ENCODE results near the gene SORL1.

The SORL1 gene

DNA sequence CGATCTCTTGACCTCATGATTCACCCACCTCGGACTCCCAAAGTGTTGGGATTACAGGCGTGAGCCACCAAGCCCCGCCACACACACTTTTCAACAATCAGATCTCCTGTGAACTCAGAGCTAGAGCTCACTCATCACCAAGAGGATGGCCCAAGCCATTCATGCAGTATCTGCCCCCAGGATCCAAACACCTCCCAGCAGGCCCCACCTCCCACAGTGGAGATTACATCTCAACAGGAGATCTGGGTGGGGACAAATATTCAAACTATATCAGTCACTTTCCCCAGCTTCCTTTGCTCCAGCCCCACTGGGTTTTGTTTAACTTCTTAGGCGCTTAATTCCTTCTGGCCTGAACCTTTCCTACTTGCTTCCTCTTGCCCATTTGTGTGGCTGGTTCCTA, 26.3 kb upstream of the SORL1 start:
- H3K4me3 ChIP-seq (ENCODE audit: low read depth, low read length) = no peak overlapping the region
- no peak for DNase-seq (ENCODE audit: low read depth)
- TF ChIP-seq POLR2A (IDR thresholded peaks at IDR 0.05; ENCODE audit: extremely low read depth, insufficient read length) (no peak), CTCF (IDR thresholded peaks at IDR 0.05; ENCODE audit: low read depth, low read length) (no peak)

- H3K4me3 ChIP-seq (ENCODE audit: low read depth, low read length) = peak overlapping the region; percentile 37
- no peak for TF ChIP-seq POLR2A (IDR thresholded peaks at IDR 0.05; ENCODE audit: extremely low read depth, insufficient read length)
- peak; percentile 1 for TF ChIP-seq CTCF (IDR thresholded peaks at IDR 0.05; ENCODE audit: low read depth, low read length)
- DNase-seq (ENCODE audit: low read depth) = peak; percentile 71
Observed at GRCh38 chr11:121426476-121427399, 25.4 kb upstream of the SORL1 start.

- H3K4me3 ChIP-seq (ENCODE audit: low read depth, low read length) = peak overlapping the region; percentile 19
- no peak for DNase-seq (ENCODE audit: low read depth)
- TF ChIP-seq MYC (IDR thresholded peaks at IDR 0.05; ENCODE audit: low read depth, low read length) (no peak), CTCF (IDR thresholded peaks at IDR 0.05; ENCODE audit: low read depth, low read length) (no peak), POLR2A (IDR thresholded peaks at IDR 0.05; ENCODE audit: extremely low read depth, insufficient read length) (no peak), MAX (IDR thresholded peaks at IDR 0.05; ENCODE audit: low read depth, low read length) (no peak)
Observed at GRCh38 chr11:121427400-121427744, 24.7 kb upstream of the SORL1 start.

DNA sequence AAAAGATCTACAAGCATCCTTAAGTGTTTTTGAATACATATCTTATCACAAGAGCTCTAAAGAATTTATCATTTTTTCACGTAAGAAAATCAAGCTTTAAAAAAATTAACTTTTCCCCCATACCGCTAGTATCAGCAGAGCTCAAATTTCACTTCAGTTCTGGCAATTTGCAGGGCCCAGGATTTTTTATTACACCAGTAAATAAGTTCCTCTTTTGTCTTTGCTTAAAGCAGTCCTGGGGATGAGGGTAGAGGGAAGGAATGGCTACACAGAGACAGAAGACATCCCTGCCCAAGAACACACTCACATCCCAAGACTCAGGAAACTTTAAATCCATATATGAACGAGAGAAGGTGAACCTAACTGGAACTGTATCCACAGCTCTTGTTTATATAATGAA, 22.6 kb upstream of the SORL1 start:
- no peak overlapping the region for H3K4me3 ChIP-seq (ENCODE audit: low read depth, low read length)
- peak; percentile 63 for DNase-seq (ENCODE audit: low read depth)
- TF ChIP-seq MYC (IDR thresholded peaks at IDR 0.05; ENCODE audit: low read depth, low read length) = no peak
- TF ChIP-seq MAX (IDR thresholded peaks at IDR 0.05; ENCODE audit: low read depth, low read length) = no peak
- no peak for TF ChIP-seq CTCF (IDR thresholded peaks at IDR 0.05; ENCODE audit: low read depth, low read length)
- TF ChIP-seq POLR2A (IDR thresholded peaks at IDR 0.05; ENCODE audit: extremely low read depth, insufficient read length) = no peak

DNA sequence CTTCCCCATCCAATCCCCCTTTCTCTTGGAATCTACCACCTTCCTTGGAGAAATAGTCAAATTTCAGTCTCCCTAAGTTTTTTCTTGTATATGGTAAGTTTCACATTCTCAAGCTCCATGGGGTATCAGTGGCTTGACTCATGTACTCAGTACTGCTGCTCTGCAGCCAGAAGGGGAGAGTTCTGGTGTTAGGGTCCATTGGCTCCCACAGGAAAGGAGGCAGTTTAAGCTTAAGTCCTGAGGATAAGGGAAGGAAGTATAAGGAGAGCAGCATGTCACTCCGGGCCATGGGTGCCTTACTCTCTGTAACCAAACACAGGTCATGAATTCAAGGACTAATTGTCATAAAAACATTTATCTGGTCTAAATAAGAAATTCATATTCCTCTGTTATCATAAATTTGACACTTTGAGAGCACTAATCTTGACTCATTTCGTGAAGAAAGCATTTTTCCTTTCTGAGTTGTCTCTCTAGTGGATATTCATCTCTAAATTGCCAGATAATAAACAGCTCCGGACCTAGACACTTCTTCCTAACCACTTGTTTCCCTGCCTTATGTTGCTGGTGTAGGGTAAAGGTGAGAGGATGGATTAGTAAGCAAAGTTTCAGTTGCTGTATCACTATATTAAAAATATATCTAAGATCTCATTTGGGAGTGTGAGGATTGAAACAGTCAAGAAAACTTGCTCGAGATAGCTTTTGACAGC, 20.1 kb upstream of the SORL1 start:
- DNase-seq (ENCODE audit: low read depth) = no peak
- TF ChIP-seq MYC (IDR thresholded peaks at IDR 0.05; ENCODE audit: low read depth, low read length) (no peak), POLR2A (IDR thresholded peaks at IDR 0.05; ENCODE audit: extremely low read depth, insufficient read length) (no peak), CTCF (IDR thresholded peaks at IDR 0.05; ENCODE audit: low read depth, low read length) (no peak), MAX (IDR thresholded peaks at IDR 0.05; ENCODE audit: low read depth, low read length) (no peak)
- H3K4me3 ChIP-seq (ENCODE audit: low read depth, low read length) = no peak overlapping the region
